H9 (cell line): Measurements from ENCODE around the gene PCDHB9. TPM values are rescaled to one million over a fixed set of nuclear protein-coding genes. Genes with fewer than 3 reads are reported as not detected.
A peak's percentile ranks its signal among the peaks of the same experiment; 100 is the strongest.
"Not testable (repeated sequence)": the region's sequence is repeated elsewhere in the genome, so short reads cannot be mapped to it uniquely, and the experiment has no call there.

Experiments used
- DNase-seq: peaks from one replicate; pipeline ENCODE4 v3.0.0-alpha.2; 2017
- H2AFZ ChIP-seq: one replicate; pipeline ENCODE4 v1.6.1; 2013; ENCODE audit warnings: mild to moderate bottlenecking, low read length, control low read depth, moderate library complexity
- H2AK5ac ChIP-seq: 2 replicates; pipeline ENCODE4 v1.6.1; 2013; ENCODE audit warnings: low read length, control low read depth, mixed read lengths; ENCODE audit not compliant: insufficient read length
- H2BK120ac ChIP-seq: one replicate; pipeline ENCODE4 v1.6.1; 2013; ENCODE audit warnings: low read depth, mild to moderate bottlenecking, low read length, control low read depth, inconsistent platforms; ENCODE audit not compliant: poor library complexity, severe bottlenecking
- H2BK12ac ChIP-seq: 2 replicates; pipeline ENCODE4 v1.6.1; 2013; ENCODE audit warnings: low read length, control low read depth, mixed read lengths, low read depth; ENCODE audit not compliant: insufficient read length
- H2BK15ac ChIP-seq: 2 replicates; pipeline ENCODE4 v1.6.1; 2013; ENCODE audit warnings: low read depth, low read length, control low read depth
- H2BK20ac ChIP-seq: one replicate; pipeline ENCODE4 v1.6.1; 2013; ENCODE audit warnings: low read depth, mild to moderate bottlenecking, low read length, control low read depth, inconsistent platforms; ENCODE audit not compliant: poor library complexity, severe bottlenecking
- H2BK5ac ChIP-seq: 2 replicates; pipeline ENCODE4 v1.6.1; 2013; ENCODE audit warnings: low read length, control low read depth, mixed read lengths; ENCODE audit not compliant: insufficient read length
- H3K14ac ChIP-seq: 2 replicates; pipeline ENCODE4 v1.6.1; 2013; ENCODE audit warnings: low read length, control low read depth; ENCODE audit not compliant: insufficient read depth
- H3K18ac ChIP-seq: 2 replicates; pipeline ENCODE4 v1.6.1; 2013; ENCODE audit warnings: low read depth, mild to moderate bottlenecking, mixed read lengths, low read length, control low read depth; ENCODE audit not compliant: insufficient read length
- H3K23ac ChIP-seq: 2 replicates; pipeline ENCODE4 v1.6.1; 2013; ENCODE audit warnings: low read length, control low read depth, mixed read lengths, low read depth; ENCODE audit not compliant: insufficient read length
- H3K23me2 ChIP-seq: 2 replicates; pipeline ENCODE4 v1.6.1; 2013; ENCODE audit warnings: low read depth, mild to moderate bottlenecking, mixed read lengths, low read length, control low read depth; ENCODE audit not compliant: insufficient read length, poor library complexity, severe bottlenecking
- H3K27ac ChIP-seq: 2 replicates; pipeline ENCODE4 v1.5.1; 2013; ENCODE audit warnings: low read length, control low read depth, mixed read lengths, low read depth; ENCODE audit not compliant: insufficient read length
- H3K27me3 ChIP-seq: 2 replicates; pipeline ENCODE4 v1.6.1; 2013; ENCODE audit warnings: low read length, control low read depth, inconsistent platforms; ENCODE audit not compliant: insufficient read depth
- H3K4ac ChIP-seq: 2 replicates; pipeline ENCODE4 v1.6.1; 2013; ENCODE audit warnings: low read depth, mild to moderate bottlenecking, control low read depth, inconsistent platforms, low read length, moderate library complexity
- H3K4me1 ChIP-seq: 2 replicates; pipeline ENCODE4 v1.6.1; 2013; ENCODE audit warnings: low read length, control low read depth, inconsistent platforms; ENCODE audit not compliant: insufficient read depth
- H3K4me2 ChIP-seq: 2 replicates; pipeline ENCODE4 v1.6.1; 2013; ENCODE audit warnings: low read length, control low read depth, mixed read lengths; ENCODE audit not compliant: insufficient read length, insufficient read depth
- H3K56ac ChIP-seq: 2 replicates; pipeline ENCODE4 v1.6.1; 2013; ENCODE audit warnings: low read depth, mild to moderate bottlenecking, mixed read lengths, low read length, control low read depth; ENCODE audit not compliant: insufficient read length
- H3K79me1 ChIP-seq: 2 replicates; pipeline ENCODE4 v1.6.1; 2013; ENCODE audit warnings: low read depth, mild to moderate bottlenecking, moderate library complexity, low read length, control low read depth, inconsistent platforms; ENCODE audit not compliant: insufficient read depth, poor library complexity, severe bottlenecking
- H3K79me2 ChIP-seq: 2 replicates; pipeline ENCODE4 v1.6.1; 2013; ENCODE audit warnings: low read length, control low read depth, inconsistent platforms; ENCODE audit not compliant: insufficient read depth
- H3K9ac ChIP-seq: 2 replicates; pipeline ENCODE4 v1.6.1; 2013; ENCODE audit warnings: low read length, control low read depth, mixed read lengths; ENCODE audit not compliant: insufficient read length; ENCODE audit errors: extremely low read depth
- H3K9me3 ChIP-seq: one replicate; pipeline ENCODE4 v1.6.1; 2013; ENCODE audit warnings: low read depth, low read length, inconsistent platforms; ENCODE audit not compliant: control insufficient read depth
- H3T11ph ChIP-seq: one replicate; pipeline ENCODE4 v1.6.1; 2013; ENCODE audit warnings: mild to moderate bottlenecking, low read length, control low read depth, inconsistent platforms
- H4K20me1 ChIP-seq: one replicate; pipeline ENCODE4 v1.6.1; 2013; ENCODE audit not compliant: control insufficient read depth, insufficient read length, insufficient read depth
- H4K5ac ChIP-seq: 2 replicates; pipeline ENCODE4 v1.6.1; 2013; ENCODE audit warnings: low read depth, mild to moderate bottlenecking, mixed read lengths, low read length, control low read depth; ENCODE audit not compliant: insufficient read length
- H4K8ac ChIP-seq: replicated peaks from 2 replicates; pipeline ENCODE4 v1.6.1; 2013; ENCODE audit warnings: low read length, control low read depth, mixed read lengths, low read depth; ENCODE audit not compliant: insufficient read length
- H4K91ac ChIP-seq: 2 replicates; pipeline ENCODE4 v1.6.1; 2013; ENCODE audit warnings: low read depth, mild to moderate bottlenecking, moderate library complexity, mixed read lengths, low read length, control low read depth; ENCODE audit not compliant: insufficient read length
- H3K27ac Mint-ChIP-seq, 3 experiments: 2 replicates in 2 of 3; 3 replicates in 1 of 3; pipeline ENCODE4 v1.8.0; 2020 to 2021; ENCODE audit warnings: mixed read lengths in 3 of 3, mild to moderate bottlenecking in 1 of 3, moderate library complexity in 1 of 3
- H3K27me3 Mint-ChIP-seq: 2 replicates; pipeline ENCODE4 v1.8.0; 2021; ENCODE audit warnings: low read depth, mild to moderate bottlenecking, moderate library complexity, mixed read lengths
- H3K36me3 Mint-ChIP-seq, 3 experiments: 2 replicates in 2 of 3; 3 replicates in 1 of 3; pipeline ENCODE4 v1.8.0; 2020 to 2021; ENCODE audit warnings: low read depth in 3 of 3, mixed read lengths in 3 of 3; ENCODE audit not compliant: insufficient read depth in 1 of 3
- H3K4me1 Mint-ChIP-seq, 2 experiments: 2 replicates each; pipeline ENCODE4 v1.8.0; 2020; ENCODE audit warnings: mixed read lengths in 2 of 2
- H3K4me3 Mint-ChIP-seq, 2 experiments: 2 replicates in 1 of 2; 3 replicates in 1 of 2; pipeline ENCODE4 v1.8.0; 2020 to 2021; ENCODE audit warnings: mild to moderate bottlenecking in 2 of 2, mixed read lengths in 2 of 2, moderate library complexity in 1 of 2
- H3K9me3 Mint-ChIP-seq, 2 experiments: 2 replicates in 1 of 2; 3 replicates in 1 of 2; pipeline ENCODE4 v1.8.0; 2020; ENCODE audit warnings: mild to moderate bottlenecking in 2 of 2, mixed read lengths in 2 of 2, moderate library complexity in 1 of 2
- WGBS: extraction: QIAGEN DNeasy Blood & Tissue Kit; methylation state at CpG from one replicate; pipeline ENCODE4 v1.1.7; 2013; ENCODE audit warnings: missing lambda C conversion rate, low lambda C conversion rate, mixed read lengths; ENCODE audit not compliant: insufficient read length; ENCODE audit errors: extremely low coverage; 5-methylcytosine and 5-hydroxymethylcytosine counted together
- total RNA-seq: library from RNA; stranded (reverse); gene quantifications from 2 replicates; pipeline ENCODE4 v1.2.1, GENCODE V29; 2021
- TF ChIP-seq, protein P1 (sequence below): fragments of 200-600 bp; sonication (generic); conservative IDR thresholded peaks from 3 replicates; pipeline ENCODE4 v1.8.0; 2021; ENCODE audit warnings: antibody characterized with exemption, mild to moderate bottlenecking

Gene PCDHB9
- total RNA-seq, 1 experiment from 2014 or later: 2.6 TPM

DNA sequence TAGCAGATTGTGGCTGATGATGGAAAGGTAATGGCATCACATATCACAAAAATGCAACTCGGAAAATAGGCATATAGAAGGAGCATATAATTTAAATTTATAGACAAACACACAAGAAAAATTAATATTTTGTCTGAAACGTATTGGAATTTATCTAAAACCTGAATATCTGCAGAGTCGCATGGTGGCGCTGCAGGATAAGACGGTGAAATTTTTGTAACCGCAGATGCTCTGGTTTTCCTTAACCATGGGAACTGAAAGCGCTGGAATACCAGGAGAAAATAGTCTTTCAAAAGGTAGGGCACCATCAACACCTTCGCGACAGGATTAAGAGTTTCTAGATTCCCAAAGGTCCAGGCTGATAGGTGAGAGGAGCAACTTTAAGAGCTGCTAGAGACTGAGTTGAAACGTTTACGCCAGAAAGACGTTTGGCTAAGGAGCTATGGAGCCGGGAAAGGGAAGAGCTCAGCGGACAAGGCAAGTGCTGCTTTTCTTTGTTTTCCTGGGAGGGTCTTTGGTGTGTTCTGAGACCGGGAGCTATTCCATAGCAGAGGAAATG, 47.2 kb downstream of the PCDHB9 start:
- no peak overlapping the region for H4K8ac ChIP-seq
- H3K18ac ChIP-seq: no peak overlapping the region
- no peak overlapping the region for H2BK5ac ChIP-seq
- no peak overlapping the region for H3K4ac ChIP-seq
- no peaks in the 10 kb centered on the region for H3K4me1 ChIP-seq
- no peak overlapping the region for H2BK12ac ChIP-seq
- TF ChIP-seq, protein P1, sequence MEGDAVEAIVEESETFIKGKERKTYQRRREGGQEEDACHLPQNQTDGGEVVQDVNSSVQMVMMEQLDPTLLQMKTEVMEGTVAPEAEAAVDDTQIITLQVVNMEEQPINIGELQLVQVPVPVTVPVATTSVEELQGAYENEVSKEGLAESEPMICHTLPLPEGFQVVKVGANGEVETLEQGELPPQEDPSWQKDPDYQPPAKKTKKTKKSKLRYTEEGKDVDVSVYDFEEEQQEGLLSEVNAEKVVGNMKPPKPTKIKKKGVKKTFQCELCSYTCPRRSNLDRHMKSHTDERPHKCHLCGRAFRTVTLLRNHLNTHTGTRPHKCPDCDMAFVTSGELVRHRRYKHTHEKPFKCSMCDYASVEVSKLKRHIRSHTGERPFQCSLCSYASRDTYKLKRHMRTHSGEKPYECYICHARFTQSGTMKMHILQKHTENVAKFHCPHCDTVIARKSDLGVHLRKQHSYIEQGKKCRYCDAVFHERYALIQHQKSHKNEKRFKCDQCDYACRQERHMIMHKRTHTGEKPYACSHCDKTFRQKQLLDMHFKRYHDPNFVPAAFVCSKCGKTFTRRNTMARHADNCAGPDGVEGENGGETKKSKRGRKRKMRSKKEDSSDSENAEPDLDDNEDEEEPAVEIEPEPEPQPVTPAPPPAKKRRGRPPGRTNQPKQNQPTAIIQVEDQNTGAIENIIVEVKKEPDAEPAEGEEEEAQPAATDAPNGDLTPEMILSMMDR: peak; percentile 62; the same call in 2 of the 3 replicates
- Mint-ChIP-seq H3K36me3 (peaks cover 14 to 26% (median 16%) of the 10 kb centered on the region in 3 experiments), H3K27me3 (peaks cover 2% of the 10 kb centered on the region), H3K9me3 (peaks cover 43 to 62% of the 10 kb centered on the region in 2 experiments), H3K4me3 (peak overlapping the region in 1 of 2 experiments; percentile 51; a peak in 2 of 5 replicates), H3K27ac (peak overlapping the region in 1 of 3 experiments; percentile 57; a peak in 1 of 7 replicates), H3K4me1 (0 out of 4 replicates have a peak, but pooled peaks cover 0 to 2% of the 10 kb centered on the region in 2 experiments)
- no peak overlapping the region for H3K14ac ChIP-seq
- H3K79me2 ChIP-seq: no peaks in the 10 kb centered on the region
- no CpG with 5 or more reads among the region's 15 CpGs for WGBS
- H3K9ac ChIP-seq: no peak overlapping the region
- H3K27ac ChIP-seq: no peak overlapping the region
- no peak overlapping the region for H3K56ac ChIP-seq
- DNase-seq: no peak
- H3T11ph ChIP-seq: no peak overlapping the region
- peak overlapping the region; percentile 92 for H2AFZ ChIP-seq
- H3K23ac ChIP-seq: no peak overlapping the region
- no peak overlapping the region for H2AK5ac ChIP-seq
- H3K79me1 ChIP-seq: no peaks in the 10 kb centered on the region
- H4K5ac ChIP-seq: no peak overlapping the region
- H2BK120ac ChIP-seq: no peak overlapping the region
- no peak overlapping the region for H3K4me2 ChIP-seq
- H2BK20ac ChIP-seq: no peak overlapping the region
- no peaks in the 10 kb centered on the region for H3K27me3 ChIP-seq
- no peaks in the 10 kb centered on the region for H3K23me2 ChIP-seq
- no peak overlapping the region for H4K91ac ChIP-seq
- H2BK15ac ChIP-seq: no peak overlapping the region
- peaks cover 25% of the 10 kb centered on the region for H3K9me3 ChIP-seq
- no peaks in the 10 kb centered on the region for H4K20me1 ChIP-seq

GRCh38 chr5:141235922-141236321, 49.0 kb downstream of the PCDHB9 start:
- not testable (repeated sequence) for H3K4me3 Mint-ChIP-seq, H3K27ac Mint-ChIP-seq

More at GRCh38 chr5:141235922-141236321, 49.0 kb downstream of the PCDHB9 start:
- H3K23me2 ChIP-seq, H3K27me3 ChIP-seq, H2BK15ac ChIP-seq, H3K79me2 ChIP-seq, H3K18ac ChIP-seq, H3K27ac ChIP-seq, H4K8ac ChIP-seq, H2BK20ac ChIP-seq, H3K79me1 ChIP-seq, H4K20me1 ChIP-seq, DNase-seq, H3K9ac ChIP-seq, H3K56ac ChIP-seq, H2BK12ac ChIP-seq, H3T11ph ChIP-seq, H3K4ac ChIP-seq, H2AK5ac ChIP-seq, H3K23ac ChIP-seq, H4K5ac ChIP-seq, H2BK120ac ChIP-seq, H3K27me3 Mint-ChIP-seq, H4K91ac ChIP-seq, H2AFZ ChIP-seq, H3K14ac ChIP-seq, H3K4me2 ChIP-seq, H3K4me1 Mint-ChIP-seq, H3K4me1 ChIP-seq, H2BK5ac ChIP-seq: not testable (repeated sequence)
- no CpG with 5 or more reads among the region's 40 CpGs for WGBS
- H3K36me3 Mint-ChIP-seq: peaks cover 15 to 34% (median 16%) of the 10 kb centered on the region in 3 experiments
- peaks cover 25% of the 10 kb centered on the region for H3K9me3 ChIP-seq
- peaks cover 50 to 69% of the 10 kb centered on the region in 2 experiments for H3K9me3 Mint-ChIP-seq
